H9 (cell line): Measurements from ENCODE around the gene PCGF2. TPM values are rescaled to one million over a fixed set of nuclear protein-coding genes. Genes with fewer than 3 reads are reported as not detected.

Source experiments
- DNase-seq: peaks from one replicate; pipeline ENCODE4 v3.0.0-alpha.2; 2017
- H2AFZ ChIP-seq: one replicate; pipeline ENCODE4 v1.6.1; 2013; ENCODE audit warnings: mild to moderate bottlenecking, low read length, control low read depth, moderate library complexity
- H2AK5ac ChIP-seq: 2 replicates; pipeline ENCODE4 v1.6.1; 2013; ENCODE audit warnings: low read length, control low read depth, mixed read lengths; ENCODE audit not compliant: insufficient read length
- H2BK120ac ChIP-seq: one replicate; pipeline ENCODE4 v1.6.1; 2013; ENCODE audit warnings: low read depth, mild to moderate bottlenecking, low read length, control low read depth, inconsistent platforms; ENCODE audit not compliant: poor library complexity, severe bottlenecking
- H2BK12ac ChIP-seq: 2 replicates; pipeline ENCODE4 v1.6.1; 2013; ENCODE audit warnings: low read length, control low read depth, mixed read lengths, low read depth; ENCODE audit not compliant: insufficient read length
- H2BK15ac ChIP-seq: 2 replicates; pipeline ENCODE4 v1.6.1; 2013; ENCODE audit warnings: low read depth, low read length, control low read depth
- H2BK20ac ChIP-seq: one replicate; pipeline ENCODE4 v1.6.1; 2013; ENCODE audit warnings: low read depth, mild to moderate bottlenecking, low read length, control low read depth, inconsistent platforms; ENCODE audit not compliant: poor library complexity, severe bottlenecking
- H2BK5ac ChIP-seq: 2 replicates; pipeline ENCODE4 v1.6.1; 2013; ENCODE audit warnings: low read length, control low read depth, mixed read lengths; ENCODE audit not compliant: insufficient read length
- H3K14ac ChIP-seq: 2 replicates; pipeline ENCODE4 v1.6.1; 2013; ENCODE audit warnings: low read length, control low read depth; ENCODE audit not compliant: insufficient read depth
- H3K18ac ChIP-seq: 2 replicates; pipeline ENCODE4 v1.6.1; 2013; ENCODE audit warnings: low read depth, mild to moderate bottlenecking, mixed read lengths, low read length, control low read depth; ENCODE audit not compliant: insufficient read length
- H3K23ac ChIP-seq: 2 replicates; pipeline ENCODE4 v1.6.1; 2013; ENCODE audit warnings: low read length, control low read depth, mixed read lengths, low read depth; ENCODE audit not compliant: insufficient read length
- H3K23me2 ChIP-seq: 2 replicates; pipeline ENCODE4 v1.6.1; 2013; ENCODE audit warnings: low read depth, mild to moderate bottlenecking, mixed read lengths, low read length, control low read depth; ENCODE audit not compliant: insufficient read length, poor library complexity, severe bottlenecking
- H3K27ac ChIP-seq: 2 replicates; pipeline ENCODE4 v1.5.1; 2013; ENCODE audit warnings: low read length, control low read depth, mixed read lengths, low read depth; ENCODE audit not compliant: insufficient read length
- H3K27me3 ChIP-seq: 2 replicates; pipeline ENCODE4 v1.6.1; 2013; ENCODE audit warnings: low read length, control low read depth, inconsistent platforms; ENCODE audit not compliant: insufficient read depth
- H3K4ac ChIP-seq: 2 replicates; pipeline ENCODE4 v1.6.1; 2013; ENCODE audit warnings: low read depth, mild to moderate bottlenecking, control low read depth, inconsistent platforms, low read length, moderate library complexity
- H3K4me1 ChIP-seq: 2 replicates; pipeline ENCODE4 v1.6.1; 2013; ENCODE audit warnings: low read length, control low read depth, inconsistent platforms; ENCODE audit not compliant: insufficient read depth
- H3K4me2 ChIP-seq: 2 replicates; pipeline ENCODE4 v1.6.1; 2013; ENCODE audit warnings: low read length, control low read depth, mixed read lengths; ENCODE audit not compliant: insufficient read length, insufficient read depth
- H3K56ac ChIP-seq: 2 replicates; pipeline ENCODE4 v1.6.1; 2013; ENCODE audit warnings: low read depth, mild to moderate bottlenecking, mixed read lengths, low read length, control low read depth; ENCODE audit not compliant: insufficient read length
- H3K79me1 ChIP-seq: 2 replicates; pipeline ENCODE4 v1.6.1; 2013; ENCODE audit warnings: low read depth, mild to moderate bottlenecking, moderate library complexity, low read length, control low read depth, inconsistent platforms; ENCODE audit not compliant: insufficient read depth, poor library complexity, severe bottlenecking
- H3K79me2 ChIP-seq: 2 replicates; pipeline ENCODE4 v1.6.1; 2013; ENCODE audit warnings: low read length, control low read depth, inconsistent platforms; ENCODE audit not compliant: insufficient read depth
- H3K9ac ChIP-seq: 2 replicates; pipeline ENCODE4 v1.6.1; 2013; ENCODE audit warnings: low read length, control low read depth, mixed read lengths; ENCODE audit not compliant: insufficient read length; ENCODE audit errors: extremely low read depth
- H3K9me3 ChIP-seq: one replicate; pipeline ENCODE4 v1.6.1; 2013; ENCODE audit warnings: low read depth, low read length, inconsistent platforms; ENCODE audit not compliant: control insufficient read depth
- H3T11ph ChIP-seq: one replicate; pipeline ENCODE4 v1.6.1; 2013; ENCODE audit warnings: mild to moderate bottlenecking, low read length, control low read depth, inconsistent platforms
- H4K20me1 ChIP-seq: one replicate; pipeline ENCODE4 v1.6.1; 2013; ENCODE audit not compliant: control insufficient read depth, insufficient read length, insufficient read depth
- H4K5ac ChIP-seq: 2 replicates; pipeline ENCODE4 v1.6.1; 2013; ENCODE audit warnings: low read depth, mild to moderate bottlenecking, mixed read lengths, low read length, control low read depth; ENCODE audit not compliant: insufficient read length
- H4K8ac ChIP-seq: replicated peaks from 2 replicates; pipeline ENCODE4 v1.6.1; 2013; ENCODE audit warnings: low read length, control low read depth, mixed read lengths, low read depth; ENCODE audit not compliant: insufficient read length
- H4K91ac ChIP-seq: 2 replicates; pipeline ENCODE4 v1.6.1; 2013; ENCODE audit warnings: low read depth, mild to moderate bottlenecking, moderate library complexity, mixed read lengths, low read length, control low read depth; ENCODE audit not compliant: insufficient read length
- H3K27ac Mint-ChIP-seq, 3 experiments: 2 replicates in 2 of 3; 3 replicates in 1 of 3; pipeline ENCODE4 v1.8.0; 2020 to 2021; ENCODE audit warnings: mixed read lengths in 3 of 3, mild to moderate bottlenecking in 1 of 3, moderate library complexity in 1 of 3
- H3K27me3 Mint-ChIP-seq: 2 replicates; pipeline ENCODE4 v1.8.0; 2021; ENCODE audit warnings: low read depth, mild to moderate bottlenecking, moderate library complexity, mixed read lengths
- H3K36me3 Mint-ChIP-seq, 3 experiments: 2 replicates in 2 of 3; 3 replicates in 1 of 3; pipeline ENCODE4 v1.8.0; 2020 to 2021; ENCODE audit warnings: low read depth in 3 of 3, mixed read lengths in 3 of 3; ENCODE audit not compliant: insufficient read depth in 1 of 3
- H3K4me1 Mint-ChIP-seq, 2 experiments: 2 replicates each; pipeline ENCODE4 v1.8.0; 2020; ENCODE audit warnings: mixed read lengths in 2 of 2
- H3K4me3 Mint-ChIP-seq, 2 experiments: 2 replicates in 1 of 2; 3 replicates in 1 of 2; pipeline ENCODE4 v1.8.0; 2020 to 2021; ENCODE audit warnings: mild to moderate bottlenecking in 2 of 2, mixed read lengths in 2 of 2, moderate library complexity in 1 of 2
- H3K9me3 Mint-ChIP-seq, 2 experiments: 2 replicates in 1 of 2; 3 replicates in 1 of 2; pipeline ENCODE4 v1.8.0; 2020; ENCODE audit warnings: mild to moderate bottlenecking in 2 of 2, mixed read lengths in 2 of 2, moderate library complexity in 1 of 2
- WGBS: extraction: QIAGEN DNeasy Blood & Tissue Kit; methylation state at CpG from one replicate; pipeline ENCODE4 v1.1.7; 2013; ENCODE audit warnings: missing lambda C conversion rate, low lambda C conversion rate, mixed read lengths; ENCODE audit not compliant: insufficient read length; ENCODE audit errors: extremely low coverage; 5-methylcytosine and 5-hydroxymethylcytosine counted together
- total RNA-seq: library from RNA; stranded (reverse); gene quantifications from 2 replicates; pipeline ENCODE4 v1.2.1, GENCODE V29; 2021
- TF ChIP-seq, protein P1 (sequence below): fragments of 200-600 bp; sonication (generic); conservative IDR thresholded peaks from 3 replicates; pipeline ENCODE4 v1.8.0; 2021; ENCODE audit warnings: antibody characterized with exemption, mild to moderate bottlenecking

PCGF2 gene
- total RNA-seq, 1 experiment from 2014 or later = 106 TPM

DNA sequence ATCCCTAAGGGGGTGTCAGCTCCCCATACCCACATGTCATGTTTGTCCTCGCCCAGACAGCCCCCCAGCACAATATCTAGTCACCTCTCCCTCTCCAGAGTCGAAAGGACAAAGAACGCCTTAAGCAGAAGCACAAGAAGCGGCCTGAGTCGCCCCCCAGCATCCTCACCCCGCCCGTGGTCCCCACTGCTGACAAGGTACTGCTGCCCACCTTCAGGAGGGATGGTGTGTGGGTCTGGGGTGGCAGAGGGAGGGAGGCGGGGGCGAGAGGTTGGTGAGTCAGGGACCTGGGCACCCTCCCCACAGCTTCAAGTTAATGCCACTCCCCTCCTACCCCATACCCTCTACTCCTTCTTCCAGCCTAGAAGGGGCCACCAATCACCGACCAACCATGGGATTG lies 35.5 kb downstream of the PCGF2 start:
- Histone ChIP-seq H3K23me2 (no peaks in the 10 kb centered on the region), H2BK12ac (no peak overlapping the region), H4K8ac (no peak overlapping the region), H3K23ac (no peak overlapping the region), H4K91ac (no peak overlapping the region), H2BK5ac (no peak overlapping the region), H3K27me3 (peaks cover 5% of the 10 kb centered on the region; the same call in 1 of the 2 replicates), H3K79me2 (no peaks in the 10 kb centered on the region), H4K5ac (no peak overlapping the region), H3K4ac (no peak overlapping the region), H2BK15ac (no peak overlapping the region), H3K27ac (no peak overlapping the region), H2BK120ac (no peak overlapping the region), H3K9me3 (no peaks in the 10 kb centered on the region), H3K56ac (no peak overlapping the region), H3T11ph (no peak overlapping the region), H2BK20ac (no peak overlapping the region), H3K4me2 (no peak overlapping the region), H3K18ac (no peak overlapping the region), H3K4me1 (peaks cover 3% of the 10 kb centered on the region; the same call in 1 of the 2 replicates), H3K14ac (no peak overlapping the region), H3K79me1 (no peaks in the 10 kb centered on the region), H4K20me1 (no peaks in the 10 kb centered on the region), H3K9ac (no peak overlapping the region), H2AK5ac (no peak overlapping the region), H2AFZ (no peak overlapping the region)
- Mint-ChIP-seq H3K36me3 (peaks cover 3 to 15% (median 7%) of the 10 kb centered on the region in 3 experiments; a peak in 6 of 7 replicates), H3K27ac (no peak overlapping the region; a peak in 1 of 7 replicates), H3K27me3 (peaks cover 56% of the 10 kb centered on the region), H3K4me3 (peak overlapping the region in 1 of 2 experiments; percentile 54; a peak in 3 of 5 replicates), H3K9me3 (no peaks in the 10 kb centered on the region), H3K4me1 (peaks cover 31 to 69% of the 10 kb centered on the region in 2 experiments)
- TF ChIP-seq, protein P1, sequence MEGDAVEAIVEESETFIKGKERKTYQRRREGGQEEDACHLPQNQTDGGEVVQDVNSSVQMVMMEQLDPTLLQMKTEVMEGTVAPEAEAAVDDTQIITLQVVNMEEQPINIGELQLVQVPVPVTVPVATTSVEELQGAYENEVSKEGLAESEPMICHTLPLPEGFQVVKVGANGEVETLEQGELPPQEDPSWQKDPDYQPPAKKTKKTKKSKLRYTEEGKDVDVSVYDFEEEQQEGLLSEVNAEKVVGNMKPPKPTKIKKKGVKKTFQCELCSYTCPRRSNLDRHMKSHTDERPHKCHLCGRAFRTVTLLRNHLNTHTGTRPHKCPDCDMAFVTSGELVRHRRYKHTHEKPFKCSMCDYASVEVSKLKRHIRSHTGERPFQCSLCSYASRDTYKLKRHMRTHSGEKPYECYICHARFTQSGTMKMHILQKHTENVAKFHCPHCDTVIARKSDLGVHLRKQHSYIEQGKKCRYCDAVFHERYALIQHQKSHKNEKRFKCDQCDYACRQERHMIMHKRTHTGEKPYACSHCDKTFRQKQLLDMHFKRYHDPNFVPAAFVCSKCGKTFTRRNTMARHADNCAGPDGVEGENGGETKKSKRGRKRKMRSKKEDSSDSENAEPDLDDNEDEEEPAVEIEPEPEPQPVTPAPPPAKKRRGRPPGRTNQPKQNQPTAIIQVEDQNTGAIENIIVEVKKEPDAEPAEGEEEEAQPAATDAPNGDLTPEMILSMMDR = no peak
- no CpG with 5 or more reads among the region's 10 CpGs for WGBS
- DNase-seq = peak; percentile 27
